ENCODE results near the gene ASPHD2. TPM values are rescaled to one million over a fixed set of nuclear protein-coding genes. Genes with fewer than 3 reads are reported as not detected.

ASPHD2 gene
- total and polyA plus RNA-seq, 10 of the 15 experiments (the other 5 are each of a cell fraction or from before 2014, with no cell fraction given), result 1.6 to 10.6 (median 5.2) TPM

DNA sequence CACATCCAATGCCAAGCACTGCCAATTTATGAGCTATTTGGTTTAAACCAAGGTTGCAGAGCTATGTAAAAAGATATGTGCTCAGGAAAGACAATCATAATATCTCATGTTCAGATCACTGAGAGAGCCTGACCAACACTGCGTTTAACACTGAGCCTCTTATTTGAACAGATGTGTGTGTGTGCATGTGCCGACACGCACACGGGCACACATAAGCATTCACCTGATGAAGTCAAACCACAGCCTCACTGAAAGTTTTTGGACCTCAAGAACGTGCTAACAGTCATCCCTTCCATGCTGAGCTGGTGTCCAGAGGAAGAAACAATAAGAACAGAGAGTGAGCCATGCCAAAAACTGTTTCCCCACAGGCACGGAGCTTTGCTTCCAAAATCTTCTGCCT, 31.1 kb downstream of the ASPHD2 start:
- Histone ChIP-seq H4K20me1 (ENCODE audit: control insufficient read depth, insufficient read depth) (no peaks in the 10 kb centered on the region), H3K9ac (ENCODE audit: control insufficient read depth, insufficient read depth, low read length) (no peak overlapping the region), H3K4me2 (ENCODE audit: control insufficient read depth, insufficient read depth) (no peak overlapping the region), H2AFZ (ENCODE audit: control insufficient read depth, low read depth, low read length) (no peak overlapping the region), H3K27ac (ENCODE audit: control insufficient read depth, insufficient read depth) (no peak overlapping the region), H3K9me3 (replicated peaks; ENCODE audit: control insufficient read depth, insufficient read depth, low read length) (no peaks in the 10 kb centered on the region), H3K4me1 (ENCODE audit: control insufficient read depth, insufficient read depth, low read length) (no peaks in the 10 kb centered on the region), H3K79me2 (ENCODE audit: control insufficient read depth, insufficient read depth, low read length) (peaks cover 5% of the 10 kb centered on the region), H3K4me3 (no peak overlapping the region), H3K27me3 (replicated peaks in 1 of 2; ENCODE audit: control insufficient read depth in 2 of 2, insufficient read depth in 2 of 2, low read length in 1 of 2) (no peaks in the 10 kb centered on the region), H3K36me3 (ENCODE audit: control insufficient read depth in 2 of 2, insufficient read depth in 2 of 2, low read length in 1 of 2) (peaks cover 22 to 44% of the 10 kb centered on the region in 2 experiments)
- CTCF ChIA-PET, result interaction anchor here (0.7 to 5.5 kb wide), 20 partner anchors 9 to 211 kb away, joined by 3 to 124 read pairs (median 6); partner anchors contain the start of genes HPS4 and SRRD
- intact Hi-C loops (cut with micrococcal nuclease; ENCODE audit: unreplicated experiment) (no loop called here), in situ Hi-C loops (cut with MboI) (loop anchor here (5.0 kb wide), 2 partner anchors 58 to 93 kb away; no protein-coding TSS in a partner anchor)
- WGBS (ENCODE audit: insufficient coverage, insufficient replicate concordance, low lambda C conversion rate, missing lambda C conversion rate), result 98% methylated on average over 6 of the region's 6 CpGs
- TSS peak; percentile 14 for BruUV-seq (replicated peaks)
- FAIRE-seq, result no peak
- DNase-seq (ENCODE audit: low read depth, low spot score), result no peak
- POLR2A ChIA-PET, result no interaction called here
- RAD21 ChIA-PET (ENCODE audit: unreplicated experiment), result interaction anchor here (0.7 to 1.8 kb wide), 9 partner anchors 19 to 96 kb away, joined by 3 to 8 read pairs (median 4); no protein-coding TSS in a partner anchor
- TF ChIP-seq ZNF207 (IDR thresholded peaks at IDR 0.05; ENCODE audit: borderline replicate concordance) (no peak), HCFC1 (IDR thresholded peaks at IDR 0.05; ENCODE audit: low read length) (no peak), HDAC2 (IDR thresholded peaks at IDR 0.05) (no peak), CHD1 (IDR thresholded peaks at IDR 0.05; ENCODE audit: low read depth, low read length) (no peak), SMC3 (IDR thresholded peaks at IDR 0.05; ENCODE audit: borderline replicate concordance, low read length) (no peak), JUNB (IDR thresholded peaks at IDR 0.05) (no peak), TCF12 (IDR thresholded peaks at IDR 0.05; ENCODE audit: low read depth, low read length) (no peak), MEF2B (IDR thresholded peaks at IDR 0.05; ENCODE audit: partially characterized antibody, poor library complexity, severe bottlenecking) (no peak)
- TF ChIP-seq, protein P1, sequence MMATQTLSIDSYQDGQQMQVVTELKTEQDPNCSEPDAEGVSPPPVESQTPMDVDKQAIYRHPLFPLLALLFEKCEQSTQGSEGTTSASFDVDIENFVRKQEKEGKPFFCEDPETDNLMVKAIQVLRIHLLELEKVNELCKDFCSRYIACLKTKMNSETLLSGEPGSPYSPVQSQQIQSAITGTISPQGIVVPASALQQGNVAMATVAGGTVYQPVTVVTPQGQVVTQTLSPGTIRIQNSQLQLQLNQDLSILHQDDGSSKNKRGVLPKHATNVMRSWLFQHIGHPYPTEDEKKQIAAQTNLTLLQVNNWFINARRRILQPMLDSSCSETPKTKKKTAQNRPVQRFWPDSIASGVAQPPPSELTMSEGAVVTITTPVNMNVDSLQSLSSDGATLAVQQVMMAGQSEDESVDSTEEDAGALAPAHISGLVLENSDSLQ (IDR thresholded peaks at IDR 0.05), result no peak
- ATAC-seq, result no peak
- SMC1A ChIA-PET (ENCODE audit: uncharacterized antibody, unreplicated experiment), result interaction anchor here (0.7 to 5.1 kb wide), 14 partner anchors 14 to 202 kb away, joined by 3 to 73 read pairs (median 4); no protein-coding TSS in a partner anchor
